Activated CD8-positive, alpha-beta memory T cell treated with anti-CD3 and anti-CD28 coated beads for 1 hour (primary cell): Measurements from ENCODE around the gene MCCD1.

Experiments used
- DNase-seq, 2 donors: peaks; one replicate each; pipeline ENCODE4 v3.0.0-alpha.2; 2020; ENCODE audit warnings: low read depth in 1 of 2; ENCODE audit errors: extremely low read depth in 1 of 2

Gene MCCD1

GRCh38 chr6:31568537-31568961, 39.8 kb downstream of the MCCD1 start:
- DNase-seq, result no peak

- DNase-seq, result no peak
These were observed 41.2 kb downstream of the MCCD1 start for GRCh38 chr6:31569861-31570536.

- no peak for DNase-seq
These were observed 43.5 kb downstream of the MCCD1 start, which contains the start of gene LTA for GRCh38 chr6:31572041-31572911. Gene LTA (plus strand): TSS chr6:31572289. CDS start chr6:31572743, 454 bp downstream.

- DNase-seq, result no peak
These were observed 44.7 kb downstream of the MCCD1 start for GRCh38 chr6:31573239-31574105.

GRCh38 chr6:31574106-31575061, 45.6 kb downstream of the MCCD1 start:
- no peak for DNase-seq

DNA sequence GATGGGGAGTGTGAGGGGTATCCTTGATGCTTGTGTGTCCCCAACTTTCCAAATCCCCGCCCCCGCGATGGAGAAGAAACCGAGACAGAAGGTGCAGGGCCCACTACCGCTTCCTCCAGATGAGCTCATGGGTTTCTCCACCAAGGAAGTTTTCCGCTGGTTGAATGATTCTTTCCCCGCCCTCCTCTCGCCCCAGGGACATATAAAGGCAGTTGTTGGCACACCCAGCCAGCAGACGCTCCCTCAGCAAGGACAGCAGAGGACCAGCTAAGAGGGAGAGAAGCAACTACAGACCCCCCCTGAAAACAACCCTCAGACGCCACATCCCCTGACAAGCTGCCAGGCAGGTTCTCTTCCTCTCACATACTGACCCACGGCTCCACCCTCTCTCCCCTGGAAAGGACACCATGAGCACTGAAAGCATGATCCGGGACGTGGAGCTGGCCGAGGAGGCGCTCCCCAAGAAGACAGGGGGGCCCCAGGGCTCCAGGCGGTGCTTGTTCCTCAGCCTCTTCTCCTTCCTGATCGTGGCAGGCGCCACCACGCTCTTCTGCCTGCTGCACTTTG, 46.7 kb downstream of the MCCD1 start, which contains the start of gene TNF:
Gene TNF (plus strand): TSS at position 231 of the 567 bp plus-strand sequence. CDS start 177 bp downstream, at position 408.
- peak; percentile 49 to 59 for DNase-seq

- DNase-seq, result no peak
These were observed 47.4 kb downstream of the MCCD1 start for GRCh38 chr6:31575952-31576685.

DNA sequence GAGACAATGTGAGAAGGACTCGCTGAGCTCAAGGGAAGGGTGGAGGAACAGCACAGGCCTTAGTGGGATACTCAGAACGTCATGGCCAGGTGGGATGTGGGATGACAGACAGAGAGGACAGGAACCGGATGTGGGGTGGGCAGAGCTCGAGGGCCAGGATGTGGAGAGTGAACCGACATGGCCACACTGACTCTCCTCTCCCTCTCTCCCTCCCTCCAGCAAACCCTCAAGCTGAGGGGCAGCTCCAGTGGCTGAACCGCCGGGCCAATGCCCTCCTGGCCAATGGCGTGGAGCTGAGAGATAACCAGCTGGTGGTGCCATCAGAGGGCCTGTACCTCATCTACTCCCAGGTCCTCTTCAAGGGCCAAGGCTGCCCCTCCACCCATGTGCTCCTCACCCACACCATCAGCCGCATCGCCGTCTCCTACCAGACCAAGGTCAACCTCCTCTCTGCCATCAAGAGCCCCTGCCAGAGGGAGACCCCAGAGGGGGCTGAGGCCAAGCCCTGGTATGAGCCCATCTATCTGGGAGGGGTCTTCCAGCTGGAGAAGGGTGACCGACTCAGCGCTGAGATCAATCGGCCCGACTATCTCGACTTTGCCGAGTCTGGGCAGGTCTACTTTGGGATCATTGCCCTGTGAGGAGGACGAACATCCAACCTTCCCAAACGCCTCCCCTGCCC, 48.3 kb downstream of the MCCD1 start:
- no peak for DNase-seq

GRCh38 chr6:31577579-31577966, 48.8 kb downstream of the MCCD1 start:
- DNase-seq, result no peak

DNA sequence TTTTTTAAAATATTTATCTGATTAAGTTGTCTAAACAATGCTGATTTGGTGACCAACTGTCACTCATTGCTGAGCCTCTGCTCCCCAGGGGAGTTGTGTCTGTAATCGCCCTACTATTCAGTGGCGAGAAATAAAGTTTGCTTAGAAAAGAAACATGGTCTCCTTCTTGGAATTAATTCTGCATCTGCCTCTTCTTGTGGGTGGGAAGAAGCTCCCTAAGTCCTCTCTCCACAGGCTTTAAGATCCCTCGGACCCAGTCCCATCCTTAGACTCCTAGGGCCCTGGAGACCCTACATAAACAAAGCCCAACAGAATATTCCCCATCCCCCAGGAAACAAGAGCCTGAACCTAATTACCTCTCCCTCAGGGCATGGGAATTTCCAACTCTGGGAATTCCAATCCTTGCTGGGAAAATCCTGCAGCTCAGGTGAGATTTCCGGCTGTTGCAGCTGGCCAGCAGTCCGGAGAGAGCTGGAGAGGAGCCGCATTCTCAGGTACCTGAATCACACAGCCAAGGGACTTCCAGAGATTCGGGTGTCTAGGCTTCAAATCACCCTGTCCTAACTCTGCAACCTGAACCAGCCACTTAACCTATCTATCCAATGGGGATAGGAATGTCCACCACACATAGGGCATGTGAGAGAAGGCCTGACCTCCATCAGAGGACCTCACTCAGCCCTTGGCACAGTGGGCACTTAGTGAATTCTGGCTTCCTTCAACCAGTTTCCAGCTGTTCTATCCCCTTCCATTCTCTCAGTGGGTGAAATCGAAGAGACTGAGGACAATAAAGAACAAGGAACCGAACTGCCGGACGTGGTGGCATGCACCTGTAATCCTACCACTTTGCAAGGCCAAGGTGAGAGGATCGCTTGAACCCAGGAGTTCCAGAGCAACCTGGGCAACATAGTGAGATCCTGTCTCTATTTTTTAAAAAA, 49.7 kb downstream of the MCCD1 start:
- DNase-seq, result no peak

DNA sequence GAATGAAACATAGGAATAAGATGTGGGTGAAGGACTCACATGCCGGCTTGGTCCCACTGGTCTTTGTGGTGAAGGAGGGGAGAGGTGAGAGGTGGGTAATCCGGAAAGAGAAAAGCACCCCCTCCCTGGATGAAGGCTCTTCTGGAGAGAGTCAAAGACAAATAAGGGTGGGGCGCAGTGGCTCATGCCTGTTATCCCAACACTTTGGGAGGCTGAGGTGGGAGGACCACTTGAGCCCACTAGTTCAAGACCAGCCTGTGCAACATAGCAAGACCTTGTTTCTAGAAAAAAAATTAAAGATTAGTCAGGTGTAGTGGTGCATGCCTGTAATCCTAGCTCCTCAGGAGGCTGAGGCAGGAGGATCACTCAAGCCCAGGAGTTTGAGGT, 50.4 kb downstream of the MCCD1 start:
- DNase-seq, result no peak
